Measurements from ENCODE around the gene GNG8.

DNA sequence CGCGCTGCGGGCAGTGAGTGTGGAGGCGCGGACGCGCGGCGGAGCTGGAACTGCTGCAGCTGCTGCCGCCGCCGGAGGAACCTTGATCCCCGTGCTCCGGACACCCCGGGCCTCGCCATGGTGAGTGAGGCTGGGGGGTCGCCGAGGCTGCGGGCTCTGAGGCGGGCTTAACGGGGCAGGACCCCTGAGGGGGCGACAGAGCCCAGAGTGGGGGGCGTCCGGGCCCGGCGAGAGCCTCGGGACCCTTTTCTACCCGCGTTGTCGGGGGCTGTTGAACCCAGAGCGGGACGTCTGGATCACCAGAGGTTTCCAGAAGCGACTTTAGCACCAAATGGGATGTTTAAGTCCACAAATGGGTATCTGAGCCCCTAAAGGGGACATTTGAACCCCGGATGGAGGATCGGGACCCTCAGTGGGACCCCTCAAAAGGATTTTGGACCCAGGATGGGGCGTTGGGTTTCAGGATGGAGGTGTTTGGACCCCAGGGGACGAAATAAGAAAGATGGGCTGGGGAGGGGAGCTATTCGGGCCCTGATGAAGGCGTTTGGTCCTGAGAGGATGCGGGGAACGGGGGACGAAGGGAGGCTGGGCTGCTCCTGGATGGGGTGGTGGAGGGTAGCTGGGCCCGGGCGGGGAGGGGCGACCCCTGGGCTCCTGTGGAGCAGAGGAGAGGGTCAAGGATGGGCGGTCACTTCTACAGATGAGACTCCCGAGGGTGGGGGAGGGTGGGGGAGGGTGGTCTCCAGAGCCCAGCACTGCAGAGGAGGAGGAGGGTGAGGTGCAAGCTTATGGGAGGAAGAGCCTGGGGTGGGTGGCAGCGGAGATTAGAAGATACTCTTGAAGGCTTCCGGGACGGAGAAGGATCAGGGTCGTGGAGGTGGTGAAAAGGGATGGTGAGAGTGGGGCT lies 34.4 kb downstream of the GNG8 start, which contains the start of gene CALM3:
- TF ChIP-seq, protein P1, sequence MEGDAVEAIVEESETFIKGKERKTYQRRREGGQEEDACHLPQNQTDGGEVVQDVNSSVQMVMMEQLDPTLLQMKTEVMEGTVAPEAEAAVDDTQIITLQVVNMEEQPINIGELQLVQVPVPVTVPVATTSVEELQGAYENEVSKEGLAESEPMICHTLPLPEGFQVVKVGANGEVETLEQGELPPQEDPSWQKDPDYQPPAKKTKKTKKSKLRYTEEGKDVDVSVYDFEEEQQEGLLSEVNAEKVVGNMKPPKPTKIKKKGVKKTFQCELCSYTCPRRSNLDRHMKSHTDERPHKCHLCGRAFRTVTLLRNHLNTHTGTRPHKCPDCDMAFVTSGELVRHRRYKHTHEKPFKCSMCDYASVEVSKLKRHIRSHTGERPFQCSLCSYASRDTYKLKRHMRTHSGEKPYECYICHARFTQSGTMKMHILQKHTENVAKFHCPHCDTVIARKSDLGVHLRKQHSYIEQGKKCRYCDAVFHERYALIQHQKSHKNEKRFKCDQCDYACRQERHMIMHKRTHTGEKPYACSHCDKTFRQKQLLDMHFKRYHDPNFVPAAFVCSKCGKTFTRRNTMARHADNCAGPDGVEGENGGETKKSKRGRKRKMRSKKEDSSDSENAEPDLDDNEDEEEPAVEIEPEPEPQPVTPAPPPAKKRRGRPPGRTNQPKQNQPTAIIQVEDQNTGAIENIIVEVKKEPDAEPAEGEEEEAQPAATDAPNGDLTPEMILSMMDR (IDR thresholded peaks at IDR 0.05; ENCODE audit: insufficient read depth, low read depth, low read length) = no peak
- TF ChIP-seq EZH2 (IDR thresholded peaks at IDR 0.05; ENCODE audit: insufficient read depth, low read length) = no peak
